Suprapubic skin (tissue), 4 donors: ENCODE data around the gene NTN3.

Experiments
- CTCF ChIP-seq, 2 donors: fragments of 200-600 bp in 1 of 2; fragments of 450-650 bp in 1 of 2; sonication (generic) in 1 of 2; IDR thresholded peaks; one replicate each; pipeline ENCODE4 v1.5.1; 2016 to 2019; ENCODE audit warnings: antibody characterized with exemption in 2 of 2, mild to moderate bottlenecking in 1 of 2, moderate library complexity in 1 of 2
- POLR2A ChIP-seq, 2 donors: fragments of 450-650 bp; IDR thresholded peaks; one replicate each; pipeline ENCODE4 v1.6.1; 2017; ENCODE audit warnings: antibody characterized with exemption in 2 of 2, mild to moderate bottlenecking in 2 of 2, moderate library complexity in 2 of 2
- POLR2AphosphoS5 ChIP-seq, 3 donors: sonication (generic); formaldehyde crosslinking; IDR thresholded peaks; one replicate each; pipeline ENCODE4 v1.6.1; 2017; ENCODE audit warnings: antibody characterized with exemption in 3 of 3

GRCh38 chr16:2507665-2508064 lies 36.6 kb downstream of the NTN3 start:
- TF ChIP-seq CTCF (IDR thresholded peaks at IDR 0.05) (no peak), POLR2A (IDR thresholded peaks at IDR 0.05) (no peak), POLR2AphosphoS5 (IDR thresholded peaks at IDR 0.05) (no peak)
